CD4-positive, alpha-beta T cell (primary cell): ENCODE results near the gene MCRIP2. TPM values are rescaled to one million over a fixed set of nuclear protein-coding genes. Genes with fewer than 3 reads are reported as not detected.
"Not testable (repeated sequence)": the region's sequence is repeated elsewhere in the genome, so short reads cannot be mapped to it uniquely, and the experiment has no call there.

Experiments used
- ATAC-seq: fragments of 200-7000 bp; cut with Tn5 transposase; one replicate; pipeline ENCODE4 v1.10.0; 2022; ENCODE audit warnings: mild to moderate bottlenecking; ENCODE audit not compliant: poor library complexity
- CTCF ChIA-PET: fragments of 350-600 bp; sonication (Branson Sonifier 250); formaldehyde crosslinking; loops from one replicate; lab custom pipeline; 2021; ENCODE audit warnings: antibody characterized with exemption, inconsistent platforms; lab: Charles Lee
- POLR2A ChIA-PET: fragments of 350-600 bp; sonication (Branson Sonifier 250); formaldehyde crosslinking; loops from one replicate; lab custom pipeline; 2021; ENCODE audit warnings: antibody characterized with exemption, inconsistent platforms; lab: Charles Lee
- DNase-seq, 14 experiments: peaks; one replicate each; pipeline ENCODE4 v3.0.0-alpha.2; 2013 to 2020; ENCODE audit warnings: mixed read lengths in 2 of 14
- H3K27ac ChIP-seq, 2 donors: one replicate each; pipeline versions ENCODE4 v1.5.1 to v1.7.0; 2013; ENCODE audit warnings: low read length in 2 of 2, low read depth in 1 of 2, mild to moderate bottlenecking in 1 of 2
- H3K27me3 ChIP-seq, 2 experiments: 1 replicate in 1 of 2; 2 replicates in 1 of 2; pipeline versions ENCODE4 v1.6.1 to v1.7.0; 2013; ENCODE audit warnings: low read length in 2 of 2, control low read depth in 1 of 2, mild to moderate bottlenecking in 1 of 2, moderate library complexity in 1 of 2; ENCODE audit not compliant: insufficient read depth in 2 of 2, control insufficient read depth in 1 of 2
- H3K36me3 ChIP-seq: one replicate; pipeline ENCODE4 v1.6.1; 2013; ENCODE audit warnings: low read length, control low read depth; ENCODE audit not compliant: insufficient read depth
- H3K4me1 ChIP-seq: one replicate; pipeline ENCODE4 v1.6.1; 2013; ENCODE audit warnings: low read length, control low read depth; ENCODE audit not compliant: insufficient read depth
- H3K4me3 ChIP-seq: one replicate; pipeline ENCODE4 v1.5.1; 2013; ENCODE audit warnings: mild to moderate bottlenecking, low read length, moderate library complexity
- H3K9me3 ChIP-seq, 2 experiments: 1 replicate in 1 of 2; 2 replicates in 1 of 2; pipeline versions ENCODE4 v1.6.1 to v1.7.0; 2013; ENCODE audit warnings: low read length in 2 of 2, mild to moderate bottlenecking in 2 of 2, control low read depth in 1 of 2, moderate library complexity in 1 of 2; ENCODE audit not compliant: control insufficient read depth in 1 of 2, insufficient read depth in 1 of 2
- H3K27ac Mint-ChIP-seq: one replicate; pipeline ENCODE4 v1.8.0; 2020; ENCODE audit warnings: mixed read lengths
- H3K27me3 Mint-ChIP-seq: one replicate; pipeline ENCODE4 v1.8.0; 2021; ENCODE audit warnings: mixed read lengths
- H3K36me3 Mint-ChIP-seq: one replicate; pipeline ENCODE4 v1.8.0; 2021; ENCODE audit warnings: low read depth, mixed read lengths
- H3K4me1 Mint-ChIP-seq: one replicate; pipeline ENCODE4 v1.8.0; 2021; ENCODE audit warnings: low read depth, mixed read lengths
- H3K4me3 Mint-ChIP-seq: one replicate; pipeline ENCODE4 v1.8.0; 2020; ENCODE audit warnings: mild to moderate bottlenecking, mixed read lengths
- H3K9me3 Mint-ChIP-seq: one replicate; pipeline ENCODE4 v1.8.0; 2020; ENCODE audit warnings: mixed read lengths
- CTCF ChIP-seq: fragments of 200-600 bp; IDR thresholded peaks from one replicate; pipeline ENCODE4 v1.8.0; 2022; ENCODE audit warnings: antibody characterized with exemption, mild to moderate bottlenecking
- intact Hi-C, 2 experiments: fragments of 100-400 bp; cut with DNase I in 1 of 2; cut with micrococcal nuclease in 1 of 2; formaldehyde crosslinking; loops; one replicate each; pipeline versions ENCODE4 v1.15.1 to v1.9.0; 2023 to 2025; cut with DNase I, micrococcal nuclease
- total RNA-seq, 174 experiments: library from RNA in 2 of 174; stranded (reverse) in 2 of 174; gene quantifications; one replicate each; pipeline ENCODE4 v1.2.3 and lab custom pipeline; 2021 to 2026

MCRIP2 gene
- total RNA-seq, 2 experiments from 2014 or later = 11.4 to 14.6 TPM

- no peaks in the 10 kb centered on the region for H3K9me3 Mint-ChIP-seq
- peaks cover 16% of the 10 kb centered on the region for H3K4me1 ChIP-seq
- H3K36me3 Mint-ChIP-seq = peaks cover 3% of the 10 kb centered on the region
- H3K27me3 ChIP-seq = no peaks in the 10 kb centered on the region
- no peak overlapping the region for H3K27ac ChIP-seq
- peaks cover 7% of the 10 kb centered on the region for H3K36me3 ChIP-seq
- H3K27ac Mint-ChIP-seq = no peak overlapping the region
- H3K9me3 ChIP-seq = peaks cover 0 to 7% of the 10 kb centered on the region in 2 experiments
- H3K27me3 Mint-ChIP-seq = no peaks in the 10 kb centered on the region
- intact Hi-C loops = no loop called here
- DNase-seq (no peak), ATAC-seq (no peak)
- POLR2A ChIA-PET = no interaction called here
- no peak overlapping the region for H3K4me3 Mint-ChIP-seq
- CTCF ChIA-PET = no interaction called here
- peaks cover 8% of the 10 kb centered on the region for H3K4me1 Mint-ChIP-seq
- no peak for TF ChIP-seq CTCF
- no peak overlapping the region for H3K4me3 ChIP-seq
These were observed 45.5 kb upstream of the MCRIP2 start for GRCh38 chr16:595942-596735.

GRCh38 chr16:596736-597060 lies 44.9 kb upstream of the MCRIP2 start:
- Mint-ChIP-seq H3K27me3 (no peaks in the 10 kb centered on the region), H3K36me3 (peaks cover 3% of the 10 kb centered on the region), H3K4me3 (no peak overlapping the region), H3K9me3 (no peaks in the 10 kb centered on the region), H3K27ac (no peak overlapping the region), H3K4me1 (peaks cover 6% of the 10 kb centered on the region)
- no peak overlapping the region for H3K27ac ChIP-seq
- H3K27me3 ChIP-seq = no peaks in the 10 kb centered on the region
- H3K4me3 ChIP-seq = no peak overlapping the region
- no peak for DNase-seq
- no peak for TF ChIP-seq CTCF
- H3K9me3 ChIP-seq = peaks cover 0 to 7% of the 10 kb centered on the region in 2 experiments
- intact Hi-C loops = no loop called here
- H3K4me1 ChIP-seq = peaks cover 12% of the 10 kb centered on the region
- no peak for ATAC-seq
- peaks cover 7% of the 10 kb centered on the region for H3K36me3 ChIP-seq
- POLR2A ChIA-PET = no interaction called here
- CTCF ChIA-PET = no interaction called here

- ATAC-seq, H3K9me3 ChIP-seq, H3K27me3 Mint-ChIP-seq, H3K27me3 ChIP-seq, H3K4me1 Mint-ChIP-seq, H3K4me1 ChIP-seq, H3K27ac ChIP-seq, DNase-seq, H3K4me3 ChIP-seq, intact Hi-C loops, H3K9me3 Mint-ChIP-seq, CTCF ChIA-PET, H3K4me3 Mint-ChIP-seq, H3K36me3 Mint-ChIP-seq, H3K36me3 ChIP-seq, H3K27ac Mint-ChIP-seq: not testable (repeated sequence)
- POLR2A ChIA-PET = interaction anchor here (1.1 kb wide), 1 partner anchor 9 kb away, joined by 3 read pairs; no protein-coding TSS in a partner anchor
These were observed 44.0 kb upstream of the MCRIP2 start for GRCh38 chr16:597655-598054.
